Omental fat pad (tissue), 4 donors: ENCODE results near the gene HNRNPC. TPM values are rescaled to one million over a fixed set of nuclear protein-coding genes. Genes with fewer than 3 reads are reported as not detected.
"Not testable (repeated sequence)": the region's sequence is repeated elsewhere in the genome, so short reads cannot be mapped to it uniquely, and the experiment has no call there.

Experiments
- ATAC-seq: fragments of 150-250 bp; one replicate; pipeline ENCODE4 v1.9.1; 2016; ENCODE audit warnings: mild to moderate bottlenecking, moderate library complexity; ENCODE audit not compliant: low FRiP score
- DNase-seq: peaks from one replicate; pipeline ENCODE4 v3.0.0-alpha.2; 2019; ENCODE audit warnings: low spot score
- total RNA-seq, 4 donors: library from RNA; depleted of rRNA; stranded (reverse); fragments of >200 nt; gene quantifications; one replicate each; pipeline ENCODE4 v1.1.0, GENCODE V29; 2016
- TF ChIP-seq, protein P1 (sequence below), 3 donors: fragments of 450-650 bp; IDR thresholded peaks; one replicate each; pipeline ENCODE4 v1.5.1; 2016 to 2017; ENCODE audit warnings: antibody characterized with exemption in 3 of 3, mild to moderate bottlenecking in 3 of 3, moderate library complexity in 2 of 3

HNRNPC gene
- total RNA-seq, 4 donors from 2014 or later: 361 to 619 (median 454) TPM

DNA sequence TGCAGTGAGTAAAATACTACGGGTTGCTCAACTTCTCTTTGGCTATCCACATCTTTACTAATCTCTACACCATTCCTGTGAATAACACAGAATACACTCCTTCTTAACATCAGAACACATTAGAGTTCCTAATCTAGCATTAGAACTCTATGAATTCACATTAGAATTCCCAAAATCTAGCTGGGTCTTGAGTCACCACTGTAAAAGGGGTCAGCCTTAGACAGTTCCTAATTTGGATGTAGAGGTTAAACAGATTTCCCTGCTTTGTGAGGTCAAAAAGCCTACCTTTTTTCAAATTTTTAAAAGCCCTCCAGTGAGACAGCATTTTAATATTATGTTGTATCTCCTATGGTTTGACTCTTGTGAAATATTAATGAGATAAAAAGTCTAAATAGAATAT lies 7.4 kb downstream of the HNRNPC start:
- TF ChIP-seq, protein P1, sequence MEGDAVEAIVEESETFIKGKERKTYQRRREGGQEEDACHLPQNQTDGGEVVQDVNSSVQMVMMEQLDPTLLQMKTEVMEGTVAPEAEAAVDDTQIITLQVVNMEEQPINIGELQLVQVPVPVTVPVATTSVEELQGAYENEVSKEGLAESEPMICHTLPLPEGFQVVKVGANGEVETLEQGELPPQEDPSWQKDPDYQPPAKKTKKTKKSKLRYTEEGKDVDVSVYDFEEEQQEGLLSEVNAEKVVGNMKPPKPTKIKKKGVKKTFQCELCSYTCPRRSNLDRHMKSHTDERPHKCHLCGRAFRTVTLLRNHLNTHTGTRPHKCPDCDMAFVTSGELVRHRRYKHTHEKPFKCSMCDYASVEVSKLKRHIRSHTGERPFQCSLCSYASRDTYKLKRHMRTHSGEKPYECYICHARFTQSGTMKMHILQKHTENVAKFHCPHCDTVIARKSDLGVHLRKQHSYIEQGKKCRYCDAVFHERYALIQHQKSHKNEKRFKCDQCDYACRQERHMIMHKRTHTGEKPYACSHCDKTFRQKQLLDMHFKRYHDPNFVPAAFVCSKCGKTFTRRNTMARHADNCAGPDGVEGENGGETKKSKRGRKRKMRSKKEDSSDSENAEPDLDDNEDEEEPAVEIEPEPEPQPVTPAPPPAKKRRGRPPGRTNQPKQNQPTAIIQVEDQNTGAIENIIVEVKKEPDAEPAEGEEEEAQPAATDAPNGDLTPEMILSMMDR (IDR thresholded peaks at IDR 0.05): no peak
- DNase-seq (no peak), ATAC-seq (peak; percentile 6)

DNA sequence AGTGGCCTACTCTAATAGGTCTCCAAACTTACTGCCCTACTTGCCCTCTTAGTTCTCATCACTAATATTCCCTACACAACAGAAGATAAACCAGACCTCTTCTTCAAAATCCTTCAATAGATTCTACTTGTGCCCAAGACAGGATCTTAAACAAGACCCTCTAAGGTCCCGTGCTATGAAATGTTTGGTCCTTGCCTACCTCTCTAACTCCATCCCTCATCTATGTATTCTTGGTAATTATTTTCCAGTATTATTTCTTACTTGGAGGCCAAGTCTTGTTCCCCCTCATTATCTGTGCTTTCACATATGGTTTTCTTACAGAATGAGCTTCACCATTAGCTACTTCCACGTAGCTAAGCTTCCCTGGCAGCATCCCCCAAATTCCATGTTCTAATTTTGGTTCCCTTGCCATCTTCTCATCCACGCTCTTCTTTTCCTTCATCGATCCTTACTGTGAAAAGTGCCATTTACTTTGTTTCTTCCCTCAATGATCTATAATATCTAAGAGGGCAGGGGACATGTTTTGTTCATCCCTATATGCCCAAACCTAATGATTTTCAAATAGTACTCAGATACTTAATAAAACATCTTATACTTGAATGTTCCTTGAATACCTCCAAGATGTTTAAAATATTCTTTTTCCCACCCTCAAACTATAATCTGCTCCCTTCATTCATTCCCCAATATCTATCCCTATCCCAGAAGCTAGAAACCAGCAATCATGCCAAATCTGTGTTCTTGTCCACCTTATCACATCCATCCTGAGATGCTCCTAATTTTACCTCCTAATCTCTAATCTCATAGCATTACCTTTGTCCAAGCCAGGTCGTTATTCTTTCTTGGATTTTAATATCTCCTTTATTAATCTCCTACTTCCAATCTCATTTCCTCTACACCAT lies 10.1 kb downstream of the HNRNPC start:
- TF ChIP-seq, protein P1 (IDR thresholded peaks at IDR 0.05): no peak
- ATAC-seq (no peak), DNase-seq (no peak)

DNA sequence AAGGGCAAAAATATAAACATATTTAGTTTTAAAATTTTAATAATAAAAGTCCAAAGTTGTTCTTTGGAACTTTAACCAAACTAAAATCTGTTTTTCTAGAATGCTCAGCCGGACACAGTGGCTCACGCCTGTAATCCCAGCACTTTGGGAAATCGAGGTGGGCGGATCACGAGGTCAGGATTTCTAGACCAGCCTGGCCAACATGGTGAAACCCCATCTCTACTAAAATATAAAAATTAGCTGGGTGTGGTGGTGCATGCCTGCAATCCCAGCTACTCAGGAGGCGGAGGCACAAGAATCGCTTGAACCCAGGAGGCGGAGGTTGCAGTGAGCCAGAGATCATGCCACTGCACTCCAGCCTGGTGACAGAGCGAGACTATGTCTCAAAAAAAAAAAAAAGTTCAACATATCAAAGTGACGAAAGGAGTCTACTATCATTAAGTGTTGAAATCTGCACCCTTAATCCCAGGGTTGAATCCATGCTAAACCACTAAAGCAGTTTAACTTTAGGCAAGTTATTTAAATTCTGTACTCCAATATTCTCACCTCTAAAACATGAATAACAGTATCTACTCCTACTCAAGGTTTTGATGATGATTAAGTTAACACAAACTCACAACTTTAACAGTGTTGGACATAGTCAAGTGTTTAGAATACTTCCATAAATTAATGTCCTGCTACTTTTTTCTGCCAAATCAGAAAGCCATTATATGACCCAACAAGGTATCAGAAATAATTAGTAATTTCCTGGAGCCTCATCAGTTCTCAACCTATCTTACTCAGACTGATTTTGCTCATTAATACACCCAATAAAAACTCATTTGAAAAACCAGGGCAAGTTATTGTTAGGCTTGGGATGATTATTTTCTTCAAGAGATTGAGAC lies 11.0 kb downstream of the HNRNPC start:
- TF ChIP-seq, protein P1 (IDR thresholded peaks at IDR 0.05): no peak
- DNase-seq (no peak), ATAC-seq (no peak)

DNA sequence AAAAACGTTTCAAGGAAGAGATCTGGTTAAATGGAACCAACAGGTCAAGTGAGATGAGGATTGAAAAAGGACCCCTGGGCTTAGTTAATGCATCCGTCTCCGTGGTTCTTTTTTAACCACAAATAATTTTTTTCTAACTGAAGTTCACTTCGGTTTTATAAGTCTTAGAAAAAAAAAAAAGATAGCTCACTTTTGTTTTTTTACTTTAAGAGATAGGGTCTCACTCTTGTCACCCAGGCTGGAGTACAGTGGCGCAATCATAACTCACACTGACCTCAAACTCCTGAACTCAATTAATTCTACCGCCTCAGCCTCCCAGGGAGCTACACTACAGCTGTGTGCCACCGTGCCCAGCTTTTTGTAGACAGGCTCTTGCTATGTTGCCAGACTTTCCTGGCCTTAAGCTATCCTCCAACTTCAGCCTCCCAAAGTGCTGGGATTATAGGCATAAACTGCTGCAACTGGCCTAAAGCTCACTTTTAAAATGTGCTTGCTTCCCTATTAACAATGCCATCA lies 11.8 kb downstream of the HNRNPC start:
- DNase-seq (no peak), ATAC-seq (no peak)
- TF ChIP-seq, protein P1 (IDR thresholded peaks at IDR 0.05): no peak

DNA sequence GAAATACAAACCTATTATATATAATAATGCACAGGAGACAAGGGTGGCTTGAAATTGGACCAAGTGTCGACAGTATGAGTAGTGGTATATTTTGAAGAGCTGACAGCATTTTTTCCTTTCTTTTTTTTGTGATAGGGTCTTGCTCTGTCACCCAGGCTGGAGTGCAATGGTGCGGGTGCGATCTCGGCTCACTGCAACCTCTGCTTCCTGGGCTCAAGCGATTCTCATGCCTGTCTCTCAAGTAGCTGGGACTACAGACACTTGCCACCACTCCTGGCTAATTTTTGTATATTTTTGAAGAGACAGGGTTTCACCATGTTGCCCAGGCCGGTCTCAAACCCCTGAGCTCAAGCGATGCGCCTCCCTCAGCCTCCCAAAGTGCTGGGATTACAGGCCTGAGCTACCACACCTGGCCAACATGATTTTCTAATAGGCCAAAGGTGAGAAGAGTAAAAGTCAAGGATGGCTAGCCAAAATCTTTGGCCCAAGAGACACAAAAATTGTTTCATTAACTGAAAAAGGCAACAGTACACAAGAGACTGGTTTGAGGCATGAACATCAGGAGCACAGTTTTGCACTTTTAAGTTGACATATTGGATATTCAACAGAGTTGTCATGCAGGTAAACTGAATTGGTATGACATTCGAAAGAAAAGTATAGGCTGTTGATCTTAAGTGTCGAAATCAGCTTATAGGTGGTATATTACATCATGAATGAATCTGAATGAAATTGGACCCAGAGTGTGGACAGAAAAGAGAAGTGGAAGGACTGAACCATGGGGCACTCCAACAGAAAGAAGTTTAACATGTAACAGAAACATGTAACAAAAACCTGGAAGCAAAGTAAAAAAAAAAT lies 12.5 kb downstream of the HNRNPC start:
- ATAC-seq (no peak), DNase-seq (no peak)
- TF ChIP-seq, protein P1 (IDR thresholded peaks at IDR 0.05): no peak

DNA sequence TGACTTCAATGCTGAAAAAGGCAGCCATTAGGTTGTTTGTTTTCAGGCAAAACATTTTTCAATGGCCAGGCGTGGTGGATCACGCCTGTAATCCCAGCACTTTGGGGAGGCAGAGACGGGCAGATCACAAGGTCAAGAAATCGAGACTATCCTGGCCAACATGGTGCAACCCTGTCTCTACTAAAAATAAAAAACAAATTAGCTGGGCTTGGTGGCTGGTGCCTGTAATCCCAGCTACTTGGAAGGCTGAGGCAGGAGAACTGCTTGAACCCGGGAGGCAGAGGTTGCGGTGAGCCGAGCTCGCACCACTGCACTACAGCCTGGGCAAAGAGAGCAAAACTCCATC lies 13.2 kb downstream of the HNRNPC start:
- ATAC-seq, DNase-seq: not testable (repeated sequence)
